K562 (cell line): ENCODE data around the gene GUCY1A1. TPM values are rescaled to one million over a fixed set of nuclear protein-coding genes. Genes with fewer than 3 reads are reported as not detected.

ENCODE experiments used
- ATAC-seq: fragments of 200-7000 bp; cut with Tn5 transposase; 3 replicates; pipeline ENCODE4 v1.9.1; 2020; ENCODE audit warnings: moderate library complexity
- BruUV-seq: library from RNA; stranded (reverse); fragments of 400-500 nt; replicated peaks from 2 replicates; lab custom pipeline; 2021; lab: Mats Ljungman, UMichigan
- CTCF ChIA-PET: fragments of 300-600 bp; formaldehyde crosslinking; extraction: SDS; loops from one replicate; lab custom pipeline; 2021; ENCODE audit warnings: low intra/inter-chr PET ratio; lab: Yijun Ruan, JAX
- POLR2A ChIA-PET: fragments of 300-600, 350-650 bp; sonication (Branson Sonifier 250); formaldehyde crosslinking; extraction: SDS; loops from one replicate; lab custom pipeline; 2021; ENCODE audit warnings: antibody characterized with exemption, inconsistent platforms; lab: Yijun Ruan, JAX
- DNase-seq, 4 experiments: peaks; one replicate each; pipeline versions ENCODE4 v3.0.0 to v3.0.0-alpha.2; 2011 to 2018; ENCODE audit warnings: low spot score in 3 of 4, mixed read lengths in 3 of 4; ENCODE audit errors: extremely low read depth in 1 of 4
- FAIRE-seq: peaks from 2 replicates; lab custom pipeline; 2011; peaks lifted over from hg19 to GRCh38; lab: Jason Lieb, UNC
- H2AFZ ChIP-seq: 2 replicates; pipeline ENCODE4 v1.6.0; 2011; ENCODE audit warnings: low read depth, low read length, control low read depth, inconsistent platforms
- H3K27ac ChIP-seq: fragments of 200-600 bp; 3 replicates; pipeline ENCODE4 v1.8.0; 2011; ENCODE audit warnings: low read depth, mild to moderate bottlenecking, control low read depth, inconsistent platforms, low read length, moderate library complexity, mixed read lengths; ENCODE audit errors: extremely low read depth
- H3K27me3 ChIP-seq, 2 experiments: fragments of 300-600 bp in 1 of 2; 2 replicates in 1 of 2; 3 replicates in 1 of 2; pipeline versions ENCODE4 v1.6.0 to v1.8.0; 2011; ENCODE audit warnings: inconsistent platforms in 2 of 2, low read length in 2 of 2, mild to moderate bottlenecking in 1 of 2, mixed read lengths in 1 of 2, moderate library complexity in 1 of 2; ENCODE audit not compliant: control insufficient read depth in 2 of 2, insufficient read depth in 2 of 2
- H3K36me3 ChIP-seq: fragments of 300-600 bp; 3 replicates; pipeline ENCODE4 v1.8.0; 2011; ENCODE audit warnings: mild to moderate bottlenecking, low read length, inconsistent platforms; ENCODE audit not compliant: control insufficient read depth, insufficient read depth
- H3K4me1 ChIP-seq, 2 experiments: fragments of 200-600 bp in 1 of 2; replicated peaks in 1 of 2; 2 replicates in 1 of 2; 3 replicates in 1 of 2; pipeline versions ENCODE4 v1.5.1 to v1.8.0; 2011; ENCODE audit warnings: inconsistent platforms in 2 of 2, low read length in 2 of 2, mild to moderate bottlenecking in 1 of 2, mixed read lengths in 1 of 2, moderate library complexity in 1 of 2; ENCODE audit not compliant: control insufficient read depth in 2 of 2, insufficient read depth in 2 of 2
- H3K4me2 ChIP-seq: 2 replicates; pipeline ENCODE4 v1.6.1; 2011; ENCODE audit warnings: low read length, control low read depth, inconsistent platforms, mixed read lengths; ENCODE audit not compliant: insufficient read depth
- H3K4me3 ChIP-seq: fragments of 200-600 bp; sonication (generic), shearing (Covaris generic); 2 replicates; pipeline ENCODE4 v1.5.1; 2016; ENCODE audit warnings: control low read depth, inconsistent platforms
- H3K79me2 ChIP-seq: fragments of 200-600 bp; 3 replicates; pipeline ENCODE4 v1.8.0; 2011; ENCODE audit warnings: low read length, inconsistent platforms; ENCODE audit not compliant: control insufficient read depth, insufficient read depth
- H3K9ac ChIP-seq, 2 experiments: 2 replicates each; pipeline versions ENCODE4 v1.6.0 to v1.6.1; 2011; ENCODE audit warnings: low read depth in 2 of 2, low read length in 2 of 2, control low read depth in 1 of 2, inconsistent platforms in 1 of 2, mild to moderate bottlenecking in 1 of 2, mixed read lengths in 1 of 2; ENCODE audit not compliant: insufficient read depth in 1 of 2
- H3K9me1 ChIP-seq: one replicate; pipeline ENCODE4 v1.6.0; 2011; ENCODE audit warnings: inconsistent platforms, mild to moderate bottlenecking, low read length, moderate library complexity; ENCODE audit not compliant: control insufficient read depth, insufficient read depth
- H3K9me3 ChIP-seq: replicated peaks from 2 replicates; pipeline ENCODE4 v1.5.1; 2011; ENCODE audit warnings: low read depth, low read length, inconsistent platforms; ENCODE audit not compliant: control insufficient read depth, insufficient read depth
- H4K20me1 ChIP-seq: replicated peaks from 2 replicates; pipeline ENCODE4 v1.6.1; 2011; ENCODE audit warnings: low read length, inconsistent platforms, mixed read lengths; ENCODE audit not compliant: control insufficient read depth, insufficient read depth
- ADNP ChIP-seq: fragments of 200-800 bp; sonication (Bioruptor generic); IDR thresholded peaks from 2 replicates; pipeline ENCODE4 v1.6.1; 2016; ENCODE audit warnings: missing genetic modification characterization, missing compliant biosample characterization
- MAFK ChIP-seq: IDR thresholded peaks from 2 replicates; pipeline ENCODE4 v1.6.1; 2011; ENCODE audit warnings: low read length, improper control_type of control experiment
- NCOR1 ChIP-seq: fragments of 450-650 bp; IDR thresholded peaks from 2 replicates; pipeline ENCODE4 v1.6.1; 2016; ENCODE audit warnings: mild to moderate bottlenecking, moderate library complexity
- ZNF740 ChIP-seq, 3 experiments: fragments of 200-800 bp in 1 of 3; sonication (Bioruptor generic) in 1 of 3; sonication (generic) in 1 of 3; formaldehyde crosslinking in 1 of 3; IDR thresholded peaks; 2 replicates each; pipeline versions ENCODE4 v1.6.1 to v1.8.0; 2016 to 2022; ENCODE audit warnings: mild to moderate bottlenecking in 2 of 3, missing compliant biosample characterization in 2 of 3, missing genetic modification characterization in 2 of 3, missing genetic modification reagents in 1 of 3
- WGBS: fragments of 100-300 bp; shearing (Covaris generic); methylation state at CpG from one replicate; pipeline ENCODE4 v1.1.6; 2016; ENCODE audit warnings: low coverage, mixed read lengths; ENCODE audit not compliant: insufficient coverage; ENCODE audit errors: missing lambda C conversion rate; 5-methylcytosine and 5-hydroxymethylcytosine counted together
- in situ Hi-C: fragments of 300-500 bp; cut with MboI; formaldehyde crosslinking; loops from 4 replicates; pipeline ENCODE4 v1.15.0; 2018; ENCODE audit warnings: inconsistent platforms, mixed read lengths
- intact Hi-C: fragments of 100-400 bp; cut with micrococcal nuclease; formaldehyde crosslinking; loops from 2 replicates; pipeline ENCODE4 v1.14.2; 2022
- polyA plus RNA-seq, 8 experiments: library from polyadenylated mRNA; depleted of rRNA in 4 of 8; stranded (reverse) in 5 of 8; unstranded in 3 of 8; fragments of >200 nt; fragmentation: Nextera tagmentation in 2 of 8; fragmentation: Illumina TruSeq in 1 of 8; extraction: Ambion mirVana in 2 of 8; extraction: Trizol in 1 of 8; gene quantifications; 2 replicates each; pipeline versions ENCODE4 v1.2.1 to v1.2.3, GENCODE V29; 2011 to 2014; ENCODE audit warnings: inconsistent platforms in 1 of 8, missing spikeins in 1 of 8
- total RNA-seq, 7 experiments: library from RNA; depleted of rRNA in 6 of 7; stranded (reverse); fragments of >200 nt in 6 of 7; fragmentation: Illumina TruSeq in 2 of 7; extraction: Trizol in 2 of 7; gene quantifications; 2 replicates each; pipeline versions ENCODE4 v1.2.1 to v1.2.3, GENCODE V29; 2011 to 2021; ENCODE audit warnings: low replicate concordance in 1 of 7

The GUCY1A1 gene
- total and polyA plus RNA-seq, 9 of the 15 experiments (the other 6 are each of a cell fraction or from before 2014, with no cell fraction given) = not detected

GRCh38 chr4:155757745-155758265, 91.2 kb downstream of the GUCY1A1 start:
- no peaks in the 10 kb centered on the region for H4K20me1 ChIP-seq
- 0% methylated on average over 1 of the region's 1 CpG for WGBS
- no peaks in the 10 kb centered on the region for H3K36me3 ChIP-seq
- CTCF ChIA-PET = no interaction called here
- in situ Hi-C loops = no loop called here
- FAIRE-seq (no peak), ATAC-seq (no peak)
- POLR2A ChIA-PET = no interaction called here
- H3K9ac ChIP-seq = no peak overlapping the region
- 0 out of 5 replicates have a peak, but pooled peaks cover 0 to 3% of the 10 kb centered on the region in 2 experiments for H3K4me1 ChIP-seq
- BruUV-seq = no TSS peak
- no peaks in the 10 kb centered on the region for H3K79me2 ChIP-seq
- no peaks in the 10 kb centered on the region for H3K9me1 ChIP-seq
- H2AFZ ChIP-seq = no peak overlapping the region
- TF ChIP-seq ZNF740 (CRISPR knock-in tag; IDR thresholded peaks at IDR 0.05) (no peak), ZNF740 (tag; IDR thresholded peaks at IDR 0.05) (no peak), MAFK (peak; percentile 25; the same call in 1 of the 2 replicates), ADNP (tag) (no peak), NCOR1 (no peak)
- TF ChIP-seq, all 486 proteins: peak for 1
- DNase-seq = no peak
- H3K27me3 ChIP-seq = no peaks in the 10 kb centered on the region
- H3K27ac ChIP-seq = no peak overlapping the region
- no peaks in the 10 kb centered on the region for H3K9me3 ChIP-seq
- no peak overlapping the region for H3K4me2 ChIP-seq
- H3K4me3 ChIP-seq = no peak overlapping the region
- intact Hi-C loops = no loop called here
